Neural cell (in vitro differentiated cells): ENCODE data around the gene ATF7. TPM values are rescaled to one million over a fixed set of nuclear protein-coding genes. Genes with fewer than 3 reads are reported as not detected.
"Not testable (repeated sequence)": the region's sequence is repeated elsewhere in the genome, so short reads cannot be mapped to it uniquely, and the experiment has no call there.

ENCODE experiments used
- H2AFZ ChIP-seq: fragments of 200-600, 300-800 bp; sonication (generic), shearing (Covaris generic); 2 replicates; pipeline ENCODE4 v1.6.0; 2014; ENCODE audit warnings: low read depth, mild to moderate bottlenecking, antibody characterized with exemption, low read length, moderate library complexity
- H3F3A ChIP-seq: fragments of 200-600 bp; shearing (Covaris generic); 2 replicates; pipeline ENCODE4 v1.6.1; 2016; ENCODE audit warnings: mild to moderate bottlenecking, moderate library complexity, mixed read lengths, antibody characterized with exemption, low read length; ENCODE audit not compliant: insufficient read depth, poor library complexity, severe bottlenecking
- H3K27ac ChIP-seq: fragments of 200-600, 300-800 bp; sonication (generic), shearing (Covaris generic); 2 replicates; pipeline ENCODE4 v1.5.1; 2014; ENCODE audit warnings: mild to moderate bottlenecking, low read length, moderate library complexity
- H3K27me3 ChIP-seq: fragments of 300-800, 200-600 bp; sonication (generic), shearing (Covaris generic); 2 replicates; pipeline ENCODE4 v1.6.0; 2014; ENCODE audit warnings: mild to moderate bottlenecking, low read depth, low read length, moderate library complexity; ENCODE audit not compliant: insufficient read depth
- H3K36me3 ChIP-seq: fragments of 300-800, 200-600 bp; sonication (generic), shearing (Covaris generic); 2 replicates; pipeline ENCODE4 v1.5.1; 2014; ENCODE audit warnings: mild to moderate bottlenecking, antibody characterized with exemption, low read length, moderate library complexity; ENCODE audit not compliant: insufficient read depth
- H3K4me2 ChIP-seq: fragments of 300-800, 200-600 bp; sonication (generic), shearing (Covaris generic); 2 replicates; pipeline ENCODE4 v1.6.0; 2014; ENCODE audit warnings: mild to moderate bottlenecking, low read length
- H3K4me3 ChIP-seq: fragments of 300-800, 200-600 bp; sonication (generic), shearing (Covaris generic); 2 replicates; pipeline ENCODE4 v1.5.1; 2014; ENCODE audit warnings: mild to moderate bottlenecking, low read length, moderate library complexity
- H3K79me2 ChIP-seq: fragments of 200-600 bp; shearing (Covaris generic); replicated peaks from 2 replicates; pipeline ENCODE4 v1.6.0; 2014; ENCODE audit warnings: mild to moderate bottlenecking, low read length, moderate library complexity; ENCODE audit not compliant: insufficient read depth
- H3K9ac ChIP-seq: fragments of 300-800, 200-600 bp; sonication (generic), shearing (Covaris generic); 2 replicates; pipeline ENCODE4 v1.6.1; 2016; ENCODE audit warnings: mild to moderate bottlenecking, low read length, mixed read lengths
- H3K9me2 ChIP-seq: fragments of 200-600 bp; shearing (Covaris generic); 2 replicates; pipeline ENCODE4 v1.6.1; 2016; ENCODE audit warnings: mild to moderate bottlenecking, low read length, mixed read lengths; ENCODE audit not compliant: insufficient read depth
- H3K9me3 ChIP-seq: fragments of 200-600, 300-800 bp; sonication (generic), shearing (Covaris generic); 2 replicates; pipeline ENCODE4 v1.6.1; 2016; ENCODE audit warnings: mild to moderate bottlenecking, mixed run types, low read length, moderate library complexity, mixed read lengths
- H4K20me1 ChIP-seq: fragments of 200-600 bp; shearing (Covaris generic); 2 replicates; pipeline ENCODE4 v1.6.1; 2016; ENCODE audit warnings: mild to moderate bottlenecking, mixed run types; ENCODE audit not compliant: insufficient read depth
- CTCF ChIP-seq: fragments of 450-650 bp; IDR thresholded peaks from 2 replicates; pipeline ENCODE4 v1.5.1; 2014; ENCODE audit warnings: antibody characterized with exemption, mild to moderate bottlenecking, moderate library complexity; ENCODE audit not compliant: poor library complexity, severe bottlenecking
- EZH2 ChIP-seq: fragments of 200-600, 300-800 bp; shearing (Covaris generic), sonication (generic); IDR thresholded peaks from 2 replicates; pipeline ENCODE4 v1.6.1; 2014; ENCODE audit warnings: antibody characterized with exemption, low read length, borderline replicate concordance, mild to moderate bottlenecking; ENCODE audit not compliant: insufficient read depth, poor library complexity, severe bottlenecking
- MXI1 ChIP-seq: fragments of 450-650 bp; conservative IDR thresholded peaks from 2 replicates; pipeline ENCODE4 v1.6.1; 2014; ENCODE audit warnings: antibody characterized with exemption, mild to moderate bottlenecking; ENCODE audit not compliant: poor library complexity, severe bottlenecking
- POLR2AphosphoS5 ChIP-seq: IDR thresholded peaks from 2 replicates; pipeline ENCODE4 v1.6.1; 2012
- RAD21 ChIP-seq: fragments of 450-650 bp; conservative IDR thresholded peaks from 2 replicates; pipeline ENCODE4 v1.6.1; 2014; ENCODE audit warnings: antibody characterized with exemption, mild to moderate bottlenecking, moderate library complexity
- SMC3 ChIP-seq: fragments of 450-650 bp; conservative IDR thresholded peaks from 2 replicates; pipeline ENCODE4 v1.6.1; 2014; ENCODE audit warnings: antibody characterized with exemption, mild to moderate bottlenecking, moderate library complexity; ENCODE audit not compliant: poor library complexity
- polyA plus RNA-seq: library from polyadenylated mRNA; depleted of rRNA; stranded (reverse); fragments of >200 nt; gene quantifications from 2 replicates; pipeline ENCODE4 v1.2.3, GENCODE V29; 2014

Gene ATF7
- polyA plus RNA-seq, 1 donor from 2014 or later: 6.3 TPM

GRCh38 chr12:53481939-53482586 lies 144.1 kb downstream of the ATF7 start:
- H3K9ac ChIP-seq: no peak overlapping the region
- no peaks in the 10 kb centered on the region for H3K9me2 ChIP-seq
- no peak overlapping the region for H3K4me3 ChIP-seq
- no peaks in the 10 kb centered on the region for H3K27me3 ChIP-seq
- peaks cover 2% of the 10 kb centered on the region for H4K20me1 ChIP-seq
- H3K36me3 ChIP-seq: no peaks in the 10 kb centered on the region
- no peak overlapping the region for H3K4me2 ChIP-seq
- TF ChIP-seq RAD21 (no peak), EZH2 (no peak), POLR2AphosphoS5 (no peak), CTCF (peak; percentile 30)
- H3F3A ChIP-seq: no peaks in the 10 kb centered on the region
- no peaks in the 10 kb centered on the region for H3K9me3 ChIP-seq
- peaks cover 1% of the 10 kb centered on the region for H3K79me2 ChIP-seq
- no peak overlapping the region for H3K27ac ChIP-seq
- no peak overlapping the region for H2AFZ ChIP-seq

- not testable (repeated sequence) for H3K27ac ChIP-seq
Measured at GRCh38 chr12:53481458-53481857, 144.7 kb downstream of the ATF7 start.

GRCh38 chr12:53480491-53481442 lies 145.4 kb downstream of the ATF7 start:
- Histone ChIP-seq H3K4me3 (no peak overlapping the region), H2AFZ (no peak overlapping the region), H3K27me3 (no peaks in the 10 kb centered on the region), H3K9me3 (no peaks in the 10 kb centered on the region), H3K27ac (no peak overlapping the region), H3K9me2 (no peaks in the 10 kb centered on the region), H3K79me2 (no peaks in the 10 kb centered on the region), H3F3A (no peaks in the 10 kb centered on the region), H3K4me2 (no peak overlapping the region), H3K36me3 (no peaks in the 10 kb centered on the region), H4K20me1 (peaks cover 7% of the 10 kb centered on the region), H3K9ac (no peak overlapping the region)
- no peak for TF ChIP-seq POLR2AphosphoS5
- TF ChIP-seq SMC3: no peak
- no peak for TF ChIP-seq MXI1

More at GRCh38 chr12:53481458-53481857, 144.7 kb downstream of the ATF7 start:
- H3K79me2 ChIP-seq, H4K20me1 ChIP-seq, H2AFZ ChIP-seq, H3K9me3 ChIP-seq, H3K4me2 ChIP-seq, H3K9me2 ChIP-seq, H3F3A ChIP-seq, H3K36me3 ChIP-seq, H3K27me3 ChIP-seq, H3K4me3 ChIP-seq, H3K9ac ChIP-seq: not testable (repeated sequence)
